ENCODE data around the gene PPP6R3.
"Not testable (repeated sequence)": the region's sequence is repeated elsewhere in the genome, so short reads cannot be mapped to it uniquely, and the experiment has no call there.

The PPP6R3 gene

DNA sequence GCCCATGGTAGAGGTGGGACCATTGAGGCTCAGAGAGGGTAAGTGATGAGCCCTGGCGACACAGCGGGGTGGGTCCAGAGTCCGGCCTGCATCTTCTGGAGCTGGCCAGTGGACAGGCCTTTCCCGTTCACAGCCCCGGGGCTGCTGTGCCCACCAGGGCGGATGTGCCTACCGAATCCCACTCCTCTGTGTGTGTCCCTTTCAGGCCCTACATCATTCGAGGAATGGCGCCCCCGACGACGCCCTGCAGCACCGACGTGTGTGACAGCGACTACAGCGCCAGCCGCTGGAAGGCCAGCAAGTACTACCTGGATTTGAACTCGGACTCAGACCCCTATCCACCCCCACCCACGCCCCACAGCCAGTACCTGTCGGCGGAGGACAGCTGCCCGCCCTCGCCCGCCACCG lies 11.9 kb upstream of the PPP6R3 start:
- in situ Hi-C loops (cut with MboI; ENCODE audit: low pct_unique_long_range_greater_than_20kb, low sequenced_read_pairs): no loop called here
- DNase-seq: no peak

DNA sequence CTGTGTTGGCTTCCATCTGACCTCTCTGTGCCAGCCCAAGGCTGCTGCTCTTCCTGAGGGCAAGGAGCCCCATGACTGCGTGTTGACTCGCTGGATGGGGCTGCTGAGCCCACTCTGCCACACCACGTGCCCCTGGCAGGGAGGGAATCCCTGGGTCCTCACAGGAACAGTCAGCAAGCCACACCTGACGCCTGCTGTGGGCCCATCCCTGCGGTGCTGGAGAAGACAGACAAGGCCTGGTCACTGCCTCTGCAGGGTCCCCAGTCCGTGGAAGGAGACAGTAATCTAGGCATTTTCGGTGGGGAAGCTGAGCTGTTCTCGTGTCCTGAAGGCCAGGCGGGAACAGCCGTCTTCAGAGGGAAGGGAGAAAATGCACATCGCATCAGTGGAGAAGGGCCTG lies 10.6 kb upstream of the PPP6R3 start:
- in situ Hi-C loops (cut with MboI; ENCODE audit: low pct_unique_long_range_greater_than_20kb, low sequenced_read_pairs): no loop called here
- no peak for DNase-seq

GRCh38 chr11:68450711-68451110 lies 9.8 kb upstream of the PPP6R3 start:
- no peak for DNase-seq
- in situ Hi-C loops (cut with MboI; ENCODE audit: low pct_unique_long_range_greater_than_20kb, low sequenced_read_pairs): no loop called here

DNA sequence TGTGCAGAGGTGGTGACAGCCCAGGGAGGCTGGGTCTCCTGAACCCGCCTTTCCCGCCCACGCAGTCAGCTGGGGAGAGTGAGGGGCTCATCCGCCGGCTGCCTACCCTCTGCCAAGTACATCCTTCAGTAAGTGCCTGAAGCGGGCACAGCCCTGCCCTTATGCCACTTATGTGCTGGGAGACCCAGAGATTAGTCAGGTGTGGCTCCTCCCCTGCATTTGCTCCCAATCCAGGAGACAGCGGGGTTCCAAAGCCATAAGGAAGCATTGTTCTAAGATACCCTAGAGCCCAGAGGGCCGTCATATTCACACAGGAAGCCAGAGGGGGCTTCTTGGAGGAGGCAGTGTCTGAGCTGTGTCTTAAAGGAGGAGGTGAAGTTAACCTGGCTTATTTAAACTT lies 5.8 kb upstream of the PPP6R3 start:
- DNase-seq: no peak

DNA sequence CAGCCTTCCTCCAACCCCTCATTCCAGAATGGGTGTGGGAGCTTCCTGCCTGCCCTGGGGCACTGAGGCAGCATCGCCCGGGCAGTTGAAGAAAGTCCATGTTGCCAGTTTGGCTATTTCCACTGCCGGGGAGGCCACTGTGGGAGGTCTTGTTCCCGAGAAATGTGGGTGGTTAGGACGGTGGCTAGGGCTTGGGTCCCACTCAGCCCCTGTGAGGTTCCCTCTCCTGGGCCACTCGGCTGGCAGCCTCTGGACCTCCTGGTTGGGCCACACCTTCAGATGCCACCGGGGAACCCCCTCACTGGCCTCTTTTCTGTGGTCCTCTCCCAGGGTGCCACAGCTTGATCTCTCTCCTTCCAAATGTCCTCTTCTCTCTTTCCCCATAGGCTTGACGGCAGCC lies 5.1 kb upstream of the PPP6R3 start:
- DNase-seq: no peak
- in situ Hi-C loops (cut with MboI; ENCODE audit: low pct_unique_long_range_greater_than_20kb, low sequenced_read_pairs): no loop called here

More for the DNA sequence above, 5.8 kb upstream of the PPP6R3 start:
- in situ Hi-C loops (cut with MboI; ENCODE audit: low pct_unique_long_range_greater_than_20kb, low sequenced_read_pairs): no loop called here

DNA sequence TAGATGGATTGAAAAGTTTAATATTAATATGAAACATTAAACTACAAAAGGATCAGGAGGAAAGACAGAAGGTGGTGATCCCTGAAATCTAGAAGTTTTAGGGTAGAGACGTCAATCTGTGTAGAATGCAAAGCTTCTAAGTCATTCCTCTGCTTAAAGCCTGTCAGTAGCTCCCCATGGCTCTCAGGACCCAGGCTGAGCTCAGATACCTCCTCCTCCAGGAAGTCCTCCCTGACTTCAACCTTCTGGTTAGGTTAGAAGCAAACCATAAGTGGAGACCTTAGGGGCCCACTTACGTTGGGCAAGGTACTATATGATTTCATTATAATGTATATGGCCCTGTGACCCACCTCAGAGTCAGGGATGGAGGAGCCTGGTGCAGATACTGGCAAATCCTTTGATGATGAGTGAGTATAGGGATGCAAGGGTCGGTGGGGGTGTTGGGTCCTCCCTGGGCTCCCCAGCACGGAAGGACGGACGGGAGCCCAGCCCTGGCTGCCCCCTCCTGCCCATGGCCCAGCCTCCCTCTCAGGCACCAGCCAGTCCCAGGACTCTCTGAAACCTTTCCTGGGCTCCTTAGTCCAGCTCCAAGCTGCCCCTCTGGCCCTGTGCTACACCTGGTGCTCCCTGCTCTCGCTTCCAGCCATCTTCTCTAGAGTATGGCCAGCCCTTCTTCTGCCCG lies 3.2 kb upstream of the PPP6R3 start:
- DNase-seq: no peak
- in situ Hi-C loops (cut with MboI; ENCODE audit: low pct_unique_long_range_greater_than_20kb, low sequenced_read_pairs): no loop called here

DNA sequence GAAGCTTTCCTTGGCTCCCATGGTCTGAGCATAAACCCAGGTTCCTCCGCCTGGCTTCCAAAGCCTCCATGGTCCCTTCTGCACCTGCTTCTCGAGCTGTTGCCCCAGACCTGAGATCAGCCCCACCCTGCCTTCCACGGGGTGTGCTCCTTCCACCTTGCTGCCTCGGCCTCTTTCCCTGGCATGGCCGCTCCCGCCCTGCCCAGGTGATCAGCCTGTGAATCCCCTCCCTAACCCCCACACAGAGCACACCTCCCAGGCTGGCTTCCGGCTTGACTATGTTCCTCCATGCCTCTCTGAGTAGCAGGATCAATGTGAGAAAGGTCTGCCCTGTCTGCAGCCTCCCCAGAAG lies 2.7 kb upstream of the PPP6R3 start:
- no peak for DNase-seq
- in situ Hi-C loops (cut with MboI; ENCODE audit: low pct_unique_long_range_greater_than_20kb, low sequenced_read_pairs): no loop called here

- DNase-seq; in situ Hi-C loops (cut with MboI; ENCODE audit: low pct_unique_long_range_greater_than_20kb, low sequenced_read_pairs): not testable (repeated sequence)
Observed at GRCh38 chr11:68458340-68458739, 2.2 kb upstream of the PPP6R3 start.

- in situ Hi-C loops (cut with MboI; ENCODE audit: low pct_unique_long_range_greater_than_20kb, low sequenced_read_pairs): no loop called here
Observed at GRCh38 chr11:68459886-68460740, 439 bp upstream of the PPP6R3 start.

GRCh38 chr11:68461575-68461917 lies 994 bp downstream of the PPP6R3 start:
- no peak for DNase-seq
- in situ Hi-C loops (cut with MboI; ENCODE audit: low pct_unique_long_range_greater_than_20kb, low sequenced_read_pairs): no loop called here

More at GRCh38 chr11:68459886-68460740, 439 bp upstream of the PPP6R3 start:
- DNase-seq: peak; percentile 97

DNA sequence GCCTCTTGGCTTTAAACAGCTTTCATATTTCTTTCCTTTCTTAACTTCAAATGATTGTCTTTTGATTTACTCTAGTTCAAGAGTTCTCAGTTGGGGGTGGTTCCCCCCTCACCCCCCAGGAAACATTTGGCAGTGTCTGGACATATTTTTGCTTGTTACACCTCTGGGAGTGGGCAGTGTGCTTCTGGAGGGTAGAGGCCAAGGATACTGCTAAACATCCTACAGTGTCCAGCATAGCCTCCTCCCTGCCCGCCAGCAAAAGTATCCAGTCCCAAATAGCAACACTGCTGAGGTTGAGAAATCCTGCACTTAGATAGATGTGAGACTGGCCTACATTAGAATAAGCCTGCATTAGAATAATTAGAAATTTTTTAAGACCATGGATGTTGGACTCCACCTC lies 3.2 kb downstream of the PPP6R3 start:
- in situ Hi-C loops (cut with MboI; ENCODE audit: low pct_unique_long_range_greater_than_20kb, low sequenced_read_pairs): no loop called here
- no peak for DNase-seq

DNA sequence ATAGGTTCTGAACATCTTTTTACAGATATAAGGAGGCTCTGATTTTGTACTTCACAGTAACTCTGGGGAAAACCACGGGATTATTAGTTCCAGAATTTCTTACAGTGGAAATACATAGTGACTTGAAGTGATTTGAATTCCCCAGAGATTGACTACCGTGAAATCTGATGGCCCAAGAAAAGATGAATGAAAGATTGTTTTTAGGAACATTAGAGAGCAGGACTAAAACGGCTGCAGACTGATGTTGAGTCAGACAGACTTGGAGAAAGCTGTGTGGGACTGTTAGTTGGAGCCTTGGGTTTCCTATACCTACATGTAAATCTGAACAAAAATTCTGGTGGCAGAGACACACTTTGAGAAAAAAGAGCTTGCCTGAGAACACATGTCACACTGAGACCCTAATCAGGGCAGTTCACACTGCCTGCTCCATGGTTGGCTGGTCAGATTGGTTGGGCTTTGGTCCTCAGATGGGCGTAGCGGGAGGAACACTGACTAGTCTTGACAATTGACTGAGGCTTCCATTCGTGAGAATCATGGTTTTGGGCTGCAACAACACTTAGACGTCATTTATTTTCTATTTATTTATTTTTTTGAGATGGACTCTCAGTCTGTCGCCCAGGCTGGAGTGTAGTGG lies 6.8 kb downstream of the PPP6R3 start:
- in situ Hi-C loops (cut with MboI; ENCODE audit: low pct_unique_long_range_greater_than_20kb, low sequenced_read_pairs): no loop called here

DNA sequence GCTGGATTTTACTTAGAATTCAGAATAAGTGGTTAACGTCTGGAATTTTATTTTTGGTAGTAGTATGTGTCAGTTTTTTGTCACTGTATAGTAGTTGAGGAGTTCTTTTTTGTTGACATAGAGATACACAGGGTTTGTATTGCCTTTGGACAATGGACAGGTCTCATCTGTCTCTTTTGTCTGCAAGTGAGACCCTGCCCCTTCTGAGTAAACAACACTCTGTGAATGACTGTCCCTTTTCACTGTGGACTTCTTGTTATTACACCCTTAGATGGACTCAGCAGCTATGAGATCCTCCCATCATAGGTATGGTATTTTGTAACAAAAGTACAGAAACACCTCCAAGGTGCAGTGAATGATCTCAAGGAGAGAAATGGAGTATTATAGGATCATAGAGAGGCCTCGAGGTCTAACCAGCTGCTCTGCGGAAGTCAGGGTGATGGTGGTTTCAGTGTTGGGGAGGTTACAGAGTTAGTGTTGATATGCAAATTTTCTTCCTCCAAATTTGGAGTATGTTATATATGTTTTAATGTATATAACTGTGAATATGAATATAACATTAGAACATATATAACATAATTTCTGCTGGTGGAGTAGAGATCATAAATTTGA lies 7.8 kb downstream of the PPP6R3 start:
- in situ Hi-C loops (cut with MboI; ENCODE audit: low pct_unique_long_range_greater_than_20kb, low sequenced_read_pairs): no loop called here
- DNase-seq: no peak

More for the DNA sequence above, 6.8 kb downstream of the PPP6R3 start:
- DNase-seq: no peak

- in situ Hi-C loops (cut with MboI; ENCODE audit: low pct_unique_long_range_greater_than_20kb, low sequenced_read_pairs): no loop called here
- DNase-seq: no peak
Observed at GRCh38 chr11:68469122-68469521, 8.6 kb downstream of the PPP6R3 start.

DNA sequence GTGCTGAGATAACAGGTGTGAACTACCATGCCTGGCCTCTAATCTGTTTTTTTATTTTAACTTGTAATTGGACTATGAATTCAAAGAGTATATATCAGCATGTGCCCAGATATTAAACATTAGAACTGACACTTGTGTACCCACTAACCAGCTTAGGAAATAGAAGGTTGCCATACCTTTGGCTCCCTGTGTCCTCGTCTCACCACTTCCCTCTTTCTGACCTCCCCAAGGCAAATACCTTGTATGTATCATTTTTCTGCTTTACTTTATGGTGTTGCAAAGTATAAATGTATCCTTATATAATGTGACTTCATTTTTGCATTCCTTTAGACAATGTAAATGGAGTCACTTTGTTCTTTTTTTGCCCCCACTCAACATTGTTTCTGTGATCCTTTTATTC lies 9.1 kb downstream of the PPP6R3 start:
- peak; percentile 20 for DNase-seq
- in situ Hi-C loops (cut with MboI; ENCODE audit: low pct_unique_long_range_greater_than_20kb, low sequenced_read_pairs): no loop called here

DNA sequence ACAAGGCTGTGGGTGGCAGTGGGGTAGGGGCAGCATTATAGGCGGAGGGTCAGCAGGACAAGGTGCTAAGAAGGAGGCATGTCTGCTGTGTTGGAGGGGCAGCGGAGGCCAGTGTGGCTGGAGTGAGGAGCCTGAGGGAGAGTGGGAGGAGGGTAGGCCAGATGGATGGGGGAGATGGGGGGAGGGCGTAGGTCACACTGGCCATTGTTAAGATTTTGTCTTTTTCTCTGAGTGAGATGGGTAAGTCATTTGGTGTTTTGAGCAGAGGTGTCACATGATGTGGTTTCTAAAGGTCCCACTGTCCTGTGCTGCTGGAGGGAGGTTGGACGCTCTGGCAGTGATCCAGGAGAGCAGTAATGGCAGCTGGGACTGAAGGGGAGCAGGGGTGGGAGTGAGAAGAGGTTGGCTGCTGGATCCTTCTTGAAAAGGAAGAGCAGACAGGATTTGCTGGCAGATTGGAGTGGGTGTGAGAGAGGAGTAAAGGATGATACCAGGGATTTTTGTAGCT lies 9.8 kb downstream of the PPP6R3 start:
- in situ Hi-C loops (cut with MboI; ENCODE audit: low pct_unique_long_range_greater_than_20kb, low sequenced_read_pairs): no loop called here
- no peak for DNase-seq

GRCh38 chr11:68471360-68472340 lies 11.1 kb downstream of the PPP6R3 start:
- in situ Hi-C loops (cut with MboI; ENCODE audit: low pct_unique_long_range_greater_than_20kb, low sequenced_read_pairs): no loop called here
- peak; percentile 95 for DNase-seq

- in situ Hi-C loops (cut with MboI; ENCODE audit: low pct_unique_long_range_greater_than_20kb, low sequenced_read_pairs): no loop called here
- DNase-seq: no peak
Observed at GRCh38 chr11:68472778-68473177, 12.2 kb downstream of the PPP6R3 start.

- DNase-seq: no peak
- in situ Hi-C loops (cut with MboI; ENCODE audit: low pct_unique_long_range_greater_than_20kb, low sequenced_read_pairs): no loop called here
Observed at GRCh38 chr11:68473693-68474092, 13.1 kb downstream of the PPP6R3 start.
